Activated T-cell treated with anti-CD3 and anti-CD28 coated beads for 1 hour (primary cell): Measurements from ENCODE around the gene VN1R5.
"Not testable (repeated sequence)": the region's sequence is repeated elsewhere in the genome, so short reads cannot be mapped to it uniquely, and the experiment has no call there.

ENCODE experiments used
- DNase-seq: peaks from one replicate; pipeline ENCODE4 v3.0.0-alpha.2; 2020; ENCODE audit warnings: low read depth

VN1R5 gene

GRCh38 chr1:247273013-247273412 lies 17.1 kb downstream of the VN1R5 start:
- DNase-seq, result no peak

DNA sequence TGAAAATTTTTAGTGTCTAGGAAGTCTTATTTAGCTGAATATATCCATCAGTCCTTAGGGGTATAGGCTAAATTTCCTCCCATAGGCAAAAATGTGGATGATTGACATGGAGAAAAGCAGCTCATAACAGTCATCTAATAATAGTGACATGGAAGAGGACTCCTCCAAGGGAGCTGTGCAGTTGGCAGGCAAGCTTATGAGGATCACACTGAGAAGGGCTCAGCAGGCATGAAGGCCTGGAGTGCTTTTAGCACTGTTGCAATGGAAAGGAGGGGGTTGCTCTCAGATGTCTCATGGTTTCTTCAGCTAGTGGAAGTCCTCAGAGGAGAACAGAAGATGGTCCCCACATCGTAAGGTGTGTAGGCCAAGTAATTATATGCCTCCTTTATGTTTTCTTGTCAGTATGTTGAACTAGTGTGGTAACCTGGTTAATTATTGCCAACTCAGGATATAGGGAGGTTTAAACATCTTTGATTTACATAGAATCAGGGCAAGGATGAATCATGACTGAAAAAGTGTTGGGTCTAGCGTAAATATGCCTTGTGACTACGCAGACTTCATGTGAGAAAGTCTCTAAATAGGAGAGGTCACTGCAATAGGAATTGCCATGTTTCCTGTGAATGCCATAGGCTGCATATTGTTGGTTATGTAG lies 18.9 kb downstream of the VN1R5 start:
- DNase-seq, result no peak

DNA sequence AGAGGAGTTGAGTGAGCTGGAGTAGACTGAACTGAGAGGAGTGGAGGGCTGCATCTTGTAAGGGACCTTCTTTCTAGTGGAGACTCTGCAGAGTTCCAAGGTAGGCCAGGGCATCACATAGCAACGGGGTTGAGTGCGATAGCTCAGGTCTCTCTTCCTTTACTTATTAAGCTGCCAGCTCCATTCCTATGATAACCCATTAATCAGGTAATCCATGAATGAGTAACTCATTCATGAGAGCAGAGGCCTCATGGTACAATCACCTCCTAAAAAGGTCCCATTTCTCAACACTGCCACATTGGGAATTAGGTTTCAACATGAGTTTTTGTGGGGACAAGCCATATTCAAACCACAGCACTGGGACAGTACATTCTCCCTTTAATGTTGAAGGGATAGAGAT lies 21.3 kb downstream of the VN1R5 start:
- DNase-seq, result no peak

GRCh38 chr1:247281001-247281574 lies 25.2 kb downstream of the VN1R5 start:
- DNase-seq, result no peak

GRCh38 chr1:247286134-247286670 lies 30.3 kb downstream of the VN1R5 start:
- DNase-seq, result no peak

DNA sequence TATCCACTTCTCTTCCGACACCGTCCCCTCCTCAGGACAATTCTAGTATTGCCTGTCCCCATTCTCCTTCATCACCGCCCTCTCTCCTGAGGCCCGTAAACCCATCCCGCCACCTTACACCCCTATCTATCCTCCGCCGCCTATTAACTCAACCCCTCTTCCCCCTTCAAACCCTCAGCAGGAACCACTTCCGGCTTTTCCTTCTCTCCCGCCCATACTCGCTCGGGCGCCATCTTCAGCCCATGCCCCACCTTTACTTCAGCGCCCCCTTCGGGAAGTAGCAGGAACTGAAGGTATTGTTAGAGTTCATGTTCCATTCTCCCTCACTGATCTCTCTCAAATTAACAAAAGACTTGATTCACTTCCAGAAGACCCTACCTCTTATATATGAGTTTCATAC lies 31.6 kb downstream of the VN1R5 start:
- no peak for DNase-seq

DNA sequence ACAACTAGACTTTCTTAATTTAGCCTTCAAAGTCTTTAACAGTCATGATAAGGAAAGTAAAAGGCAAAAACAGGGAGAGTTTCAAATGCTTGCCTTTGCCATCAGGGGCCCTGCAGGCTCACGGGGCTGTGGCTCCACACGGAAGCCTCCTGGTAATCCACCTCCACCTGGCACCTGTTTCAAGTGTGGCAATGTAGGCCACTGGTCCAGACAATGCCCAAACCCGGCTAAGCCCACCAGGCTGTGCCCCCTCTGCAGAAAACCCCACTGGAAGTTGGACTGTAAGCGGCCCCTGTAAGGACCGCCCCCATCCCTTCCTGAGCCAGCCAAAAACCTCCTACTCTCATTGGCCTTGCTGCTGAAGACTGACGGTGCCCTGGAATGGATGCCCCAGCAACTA lies 32.5 kb downstream of the VN1R5 start:
- no peak for DNase-seq

- DNase-seq, result not testable (repeated sequence)
Observed at GRCh38 chr1:247289274-247289892, 33.5 kb downstream of the VN1R5 start.

DNA sequence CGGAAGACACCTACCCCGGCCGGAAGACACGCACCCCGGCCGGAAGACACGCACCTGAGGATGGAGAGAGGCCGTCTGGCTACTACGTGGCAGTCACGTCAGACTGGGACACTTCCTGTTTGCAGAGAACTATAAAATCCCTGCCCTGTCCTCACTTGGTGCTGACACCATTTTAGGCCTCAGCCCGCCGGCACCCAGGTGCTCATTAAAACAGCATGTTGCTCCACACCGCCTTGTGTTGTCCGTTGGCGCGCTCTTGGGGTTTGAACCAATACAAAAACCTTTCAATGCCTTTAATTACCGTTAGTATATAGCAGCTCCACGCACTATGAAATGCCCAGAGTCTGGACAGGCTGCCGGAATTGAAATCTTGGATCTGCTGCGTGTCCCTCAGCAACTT lies 34.7 kb downstream of the VN1R5 start:
- no peak for DNase-seq

DNA sequence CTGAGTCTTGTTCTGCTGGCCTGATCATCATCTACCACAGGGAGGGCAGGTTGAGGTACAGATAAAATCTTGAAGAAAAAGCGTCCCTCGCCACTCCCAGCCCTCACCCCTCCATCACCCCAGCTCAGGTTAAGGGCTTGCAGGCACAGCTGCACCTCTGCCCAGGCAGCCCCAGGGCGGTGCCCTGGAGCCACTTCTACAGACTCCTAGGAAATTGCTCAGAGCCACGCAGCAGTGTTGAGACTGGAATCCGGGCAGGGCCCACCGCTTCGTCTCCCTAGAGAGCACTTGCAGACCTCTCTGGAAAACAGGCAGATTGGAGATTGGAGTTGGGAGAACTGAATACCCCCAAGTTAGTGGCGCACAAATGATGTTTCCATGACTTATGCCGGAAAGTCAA lies 35.3 kb downstream of the VN1R5 start:
- no peak for DNase-seq

GRCh38 chr1:247291833-247292561 lies 36.1 kb downstream of the VN1R5 start:
- DNase-seq, result no peak

GRCh38 chr1:247293047-247293446 lies 37.2 kb downstream of the VN1R5 start:
- no peak for DNase-seq

DNA sequence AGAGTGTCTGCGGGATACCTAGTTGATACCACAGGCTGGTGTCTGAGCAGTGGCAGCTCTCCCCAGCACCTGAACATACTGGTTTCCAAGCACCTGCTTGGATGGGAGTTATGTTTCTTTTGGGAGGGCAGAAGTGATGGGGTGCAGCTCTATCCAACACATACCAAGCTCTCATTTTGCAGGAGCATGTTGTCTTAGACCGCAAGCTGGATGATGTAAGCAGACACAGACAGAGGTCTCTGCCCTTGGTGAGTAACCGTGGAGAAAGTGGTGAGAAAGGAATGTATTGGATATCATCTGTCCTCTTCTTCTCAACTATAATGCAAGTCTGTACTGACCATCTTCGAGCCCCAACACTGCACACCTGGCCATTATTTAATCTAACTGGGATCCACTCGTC lies 38.4 kb downstream of the VN1R5 start:
- DNase-seq, result no peak

GRCh38 chr1:247295274-247295684 lies 39.4 kb downstream of the VN1R5 start:
- DNase-seq, result no peak

- DNase-seq, result no peak
Observed at GRCh38 chr1:247295746-247296145, 39.9 kb downstream of the VN1R5 start.

DNA sequence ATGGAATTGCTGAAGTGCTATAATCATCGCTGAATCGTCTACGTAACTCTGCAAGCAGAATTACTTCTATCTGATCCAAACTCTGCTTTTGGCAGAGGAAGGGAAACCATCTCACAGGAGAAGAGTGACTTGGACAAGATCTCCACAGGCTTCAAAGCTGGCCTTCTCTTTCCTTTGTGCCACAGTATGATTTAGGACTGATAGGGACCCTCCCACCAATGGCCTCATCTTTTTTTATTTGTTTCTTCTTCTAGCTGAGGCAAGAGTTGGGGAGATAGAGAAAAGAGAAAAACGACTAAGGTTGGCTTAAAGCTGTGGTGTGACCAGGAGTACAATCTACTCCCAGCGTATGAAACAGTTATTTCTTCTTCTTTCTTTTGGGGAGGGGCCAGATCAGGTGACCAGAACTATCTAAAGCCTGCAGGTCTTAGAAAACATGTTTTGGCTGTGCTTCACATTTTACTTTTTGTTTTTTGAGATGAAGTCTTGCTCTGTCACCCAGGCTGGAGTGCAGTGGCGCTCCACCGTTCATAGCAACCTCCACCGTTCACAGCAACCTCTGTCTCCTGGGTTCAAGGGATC lies 40.8 kb downstream of the VN1R5 start:
- DNase-seq, result no peak

GRCh38 chr1:247297263-247298123 lies 41.6 kb downstream of the VN1R5 start:
- DNase-seq, result no peak

- DNase-seq, result no peak
Observed at GRCh38 chr1:247298124-247298481, 42.2 kb downstream of the VN1R5 start.

DNA sequence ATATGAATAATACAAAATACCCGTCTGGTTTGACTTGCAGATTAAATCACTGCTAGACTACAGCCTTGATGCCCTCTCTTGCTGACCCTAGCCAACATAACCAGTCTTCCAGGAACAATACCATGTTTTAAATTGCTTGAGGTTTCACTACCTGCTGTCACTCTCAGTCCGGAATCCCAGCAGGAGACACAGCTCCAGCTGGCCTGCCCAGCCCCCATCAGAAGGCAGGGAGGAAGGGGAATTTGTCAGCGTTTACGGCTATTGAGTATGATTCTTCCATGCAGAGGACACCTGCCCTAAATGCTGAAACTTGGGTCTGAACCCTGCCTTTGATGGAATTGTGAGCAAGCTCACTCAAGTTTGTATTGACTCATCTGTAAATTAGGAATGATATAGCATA lies 42.8 kb downstream of the VN1R5 start:
- DNase-seq, result no peak

- DNase-seq, result no peak
Observed at GRCh38 chr1:247299723-247300381, 44.0 kb downstream of the VN1R5 start.
